HG02970 (cell line): ENCODE results near the gene PTGR1.

Experiments used
- ATAC-seq: cut with Tn5 transposase; IDR thresholded peaks from one replicate; pipeline ENCODE4 v1.9.1; 2021; ENCODE audit warnings: mild to moderate bottlenecking, moderate library complexity, moderate number of reproducible peaks; ENCODE audit not compliant: unreplicated experiment, low FRiP score

The PTGR1 gene

DNA sequence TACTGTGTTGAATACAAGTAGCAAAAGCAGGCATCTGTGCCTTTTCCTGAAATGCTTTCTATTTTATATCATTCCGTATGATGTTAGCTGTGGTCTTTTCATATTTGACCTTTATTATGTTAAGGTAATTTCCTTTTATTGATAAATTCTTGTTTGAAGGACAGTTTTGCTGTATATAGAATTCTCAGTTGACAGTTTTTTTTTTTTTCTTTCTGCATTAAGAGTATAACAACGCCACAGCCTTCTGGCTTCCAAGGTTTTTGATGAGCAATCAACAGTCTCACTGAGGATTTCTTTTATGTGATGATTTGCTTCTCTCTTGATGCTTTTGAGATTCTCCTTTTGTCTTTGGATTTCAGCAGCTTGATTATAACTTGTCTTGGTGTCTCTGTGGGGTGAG, 50.8 kb downstream of the PTGR1 start:
- no peak for ATAC-seq

DNA sequence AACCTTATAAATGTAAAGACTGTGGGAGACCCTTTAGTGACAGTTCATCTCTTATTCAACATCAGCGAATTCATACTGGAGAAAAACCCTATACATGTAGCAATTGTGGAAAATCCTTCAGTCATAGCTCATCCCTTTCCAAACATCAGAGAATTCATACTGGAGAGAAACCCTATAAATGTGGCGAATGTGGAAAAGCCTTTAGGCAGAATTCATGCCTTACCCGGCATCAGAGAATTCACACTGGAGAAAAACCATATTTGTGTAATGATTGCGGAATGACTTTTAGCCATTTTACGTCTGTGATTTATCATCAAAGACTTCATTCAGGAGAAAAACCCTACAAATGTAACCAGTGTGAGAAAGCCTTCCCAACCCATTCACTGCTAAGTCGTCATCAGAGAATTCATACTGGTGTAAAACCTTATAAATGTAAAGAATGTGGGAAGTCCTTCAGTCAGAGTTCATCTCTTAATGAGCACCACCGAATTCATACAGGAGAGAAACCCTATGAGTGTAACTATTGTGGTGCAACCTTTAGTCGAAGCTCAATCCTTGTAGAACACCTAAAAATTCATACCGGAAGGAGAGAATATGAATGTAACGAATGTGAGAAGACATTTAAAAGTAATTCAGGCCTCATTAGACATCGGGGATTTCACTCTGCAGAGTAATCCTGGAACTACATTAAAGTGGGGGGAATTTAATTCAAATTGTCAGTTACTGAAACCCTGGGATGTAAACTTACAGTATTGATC, 56.8 kb downstream of the PTGR1 start:
- no peak for ATAC-seq

DNA sequence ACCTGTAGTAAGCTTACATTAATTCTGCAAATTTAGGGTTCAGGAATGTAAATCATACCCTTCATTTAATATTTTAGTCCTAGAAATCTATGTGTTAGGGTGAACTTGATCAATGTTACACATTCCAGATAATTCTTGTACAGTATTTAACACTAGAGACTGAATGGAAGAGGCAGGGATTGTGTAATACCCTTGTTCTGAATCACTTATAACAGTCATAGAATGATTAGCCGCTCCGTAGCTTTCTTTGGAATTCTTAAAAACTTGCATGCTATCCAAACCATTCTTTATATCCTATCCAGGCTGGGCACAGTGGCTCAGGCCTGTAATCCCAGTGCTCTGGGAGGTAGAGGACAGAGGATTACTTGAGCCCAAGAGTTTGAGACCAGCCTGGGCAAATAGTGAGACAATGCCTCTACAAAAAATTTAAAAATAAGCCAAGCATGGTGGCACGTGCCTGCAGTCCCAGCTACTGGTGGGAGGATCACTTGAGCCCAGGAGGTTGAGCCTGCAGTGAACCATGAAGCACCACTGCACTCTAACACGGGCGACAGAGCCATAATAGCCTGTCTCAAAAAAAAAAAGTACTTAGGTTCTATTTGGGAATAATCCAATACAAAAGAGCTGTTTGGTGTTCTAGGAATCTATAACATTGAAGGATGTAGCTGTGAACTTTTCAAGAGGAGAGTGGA, 66.2 kb downstream of the PTGR1 start:
- no peak for ATAC-seq

DNA sequence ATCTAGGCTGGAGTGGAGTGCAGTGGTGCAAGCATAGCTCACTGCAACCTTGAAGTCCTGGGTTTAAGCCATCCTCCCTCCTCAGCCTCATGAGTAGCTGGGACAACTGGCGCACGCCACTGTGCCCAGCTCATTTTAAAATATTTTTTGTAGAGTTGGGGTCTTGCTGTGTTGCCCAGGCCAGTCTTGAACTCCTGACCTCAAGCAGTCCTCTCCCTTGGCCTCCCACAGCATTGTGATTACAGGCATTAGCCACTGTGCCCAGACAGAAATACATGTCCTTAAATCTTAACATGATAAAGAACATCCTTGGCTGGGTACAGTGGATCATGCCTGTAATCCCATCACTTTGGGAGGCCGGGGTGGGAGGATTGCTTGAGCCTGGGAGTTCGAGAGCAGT, 67.7 kb downstream of the PTGR1 start:
- no peak for ATAC-seq

DNA sequence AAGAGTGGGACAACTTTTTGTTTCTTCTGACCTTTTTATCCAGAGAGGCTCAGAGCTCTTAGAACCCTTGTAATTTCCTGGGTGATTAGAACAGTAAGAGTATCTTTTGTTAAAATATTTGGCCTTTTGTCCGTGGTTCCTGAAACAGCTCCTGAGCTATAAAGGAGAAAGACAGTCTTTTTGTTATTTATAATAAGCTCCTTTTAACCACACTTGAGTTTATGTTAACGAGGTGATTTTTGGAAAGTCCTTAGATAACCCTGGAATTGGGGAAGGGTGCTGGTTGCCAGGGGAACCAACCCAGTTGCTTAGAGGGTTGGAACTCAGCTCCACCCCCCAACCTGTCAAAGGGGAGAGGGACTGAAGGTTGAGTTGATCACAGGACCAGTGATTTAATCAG, 69.7 kb downstream of the PTGR1 start:
- ATAC-seq: no peak

DNA sequence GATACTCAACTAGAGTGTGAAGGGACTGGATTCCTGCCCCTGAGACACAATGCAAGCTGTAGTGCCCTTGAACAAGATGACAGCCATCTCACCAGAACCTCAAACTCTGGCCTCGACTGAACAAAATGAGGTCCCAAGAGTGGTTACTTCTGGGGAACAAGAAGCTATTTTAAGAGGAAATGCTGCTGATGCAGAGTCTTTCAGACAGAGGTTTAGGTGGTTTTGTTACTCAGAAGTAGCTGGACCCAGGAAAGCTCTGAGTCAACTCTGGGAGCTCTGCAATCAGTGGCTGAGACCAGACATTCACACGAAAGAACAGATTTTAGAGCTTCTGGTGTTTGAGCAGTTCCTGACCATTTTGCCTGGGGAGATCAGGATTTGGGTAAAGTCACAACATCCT, 72.1 kb downstream of the PTGR1 start:
- ATAC-seq: no peak

DNA sequence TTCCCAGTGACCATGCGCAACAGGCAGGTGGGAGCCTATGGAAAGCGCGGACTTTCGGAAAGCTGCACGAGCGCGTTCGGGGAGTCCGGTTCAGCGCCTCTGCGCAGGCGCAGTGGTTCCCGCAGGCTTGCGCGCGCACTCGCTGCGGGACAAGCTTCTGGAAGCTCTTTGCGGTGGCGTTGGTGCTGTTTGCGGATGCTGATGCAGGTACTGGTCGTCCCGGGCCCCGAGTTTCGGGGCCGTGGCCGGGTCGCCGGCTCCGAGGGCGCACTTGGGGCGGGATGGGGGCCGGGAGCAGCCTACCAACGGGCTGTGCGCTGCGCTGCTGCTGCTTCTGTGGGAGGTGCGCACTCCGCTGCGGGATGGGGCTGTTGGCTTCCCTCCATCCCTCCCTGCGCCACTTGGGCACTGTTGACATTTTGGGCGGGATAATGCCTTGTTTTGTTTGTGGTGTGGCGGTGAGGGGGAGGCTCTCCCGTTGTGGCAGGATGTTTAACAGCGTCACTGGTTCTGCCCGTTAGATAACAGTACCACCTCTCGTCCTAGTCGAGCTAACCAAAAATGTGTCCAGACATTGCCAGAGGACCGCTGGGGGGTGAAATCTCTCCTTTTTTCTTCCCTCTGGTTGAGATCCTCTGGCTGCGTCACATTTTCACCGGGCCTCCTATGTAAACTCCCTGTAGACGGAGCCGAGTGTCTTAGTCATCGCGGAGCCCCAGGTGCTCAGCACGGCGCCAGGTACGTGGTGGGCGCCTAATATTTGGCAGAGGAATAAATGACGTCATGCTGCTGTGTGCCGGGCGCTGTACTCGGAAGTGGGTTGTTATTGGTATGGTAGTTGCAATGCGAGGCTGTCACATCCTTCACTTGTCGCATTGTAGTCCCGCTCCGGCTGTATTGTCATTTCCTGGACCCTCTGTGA, 74.1 kb downstream of the PTGR1 start, which contains the start of gene ZNF483:
ZNF483 (plus strand) TSS at position 124 of the 922 bp plus-strand sequence. CDS start 2,217 bp downstream, outside the sequence.
- ATAC-seq: no peak

DNA sequence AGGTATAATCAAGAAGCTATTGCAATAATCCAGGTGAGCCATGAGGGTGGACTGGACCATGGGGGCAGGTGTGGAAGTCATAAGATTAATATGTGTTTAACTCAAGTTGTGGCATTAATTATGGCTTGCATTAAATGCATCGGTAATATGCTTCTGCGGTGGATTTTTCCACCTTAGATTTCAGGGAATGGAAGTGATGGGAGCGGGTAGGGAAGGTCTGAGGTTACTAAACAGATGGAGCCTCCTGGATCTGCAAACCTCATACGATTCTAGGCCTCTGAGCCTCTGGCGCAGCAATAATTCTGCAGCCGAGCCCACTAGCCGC, 74.8 kb downstream of the PTGR1 start:
- ATAC-seq: no peak

DNA sequence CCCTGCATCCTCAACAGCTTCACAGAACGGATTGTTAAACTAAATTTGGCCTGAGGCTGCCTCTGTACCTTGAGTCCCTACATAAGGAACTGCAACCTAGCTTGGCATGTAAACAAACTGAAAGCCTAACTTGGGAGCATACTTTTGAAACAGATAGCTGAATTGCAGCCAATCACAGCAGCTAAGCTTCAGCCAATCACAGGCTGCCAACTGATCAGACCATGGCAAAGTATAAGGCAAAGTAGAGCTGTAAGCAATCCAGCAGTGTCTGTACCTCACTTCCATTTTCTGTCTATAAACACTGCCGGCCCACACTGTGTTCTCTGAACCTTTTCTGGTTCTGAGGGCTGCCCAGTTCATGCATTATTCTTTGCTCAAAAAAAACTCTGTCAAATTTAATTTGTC, 83.4 kb downstream of the PTGR1 start:
- ATAC-seq: no peak

DNA sequence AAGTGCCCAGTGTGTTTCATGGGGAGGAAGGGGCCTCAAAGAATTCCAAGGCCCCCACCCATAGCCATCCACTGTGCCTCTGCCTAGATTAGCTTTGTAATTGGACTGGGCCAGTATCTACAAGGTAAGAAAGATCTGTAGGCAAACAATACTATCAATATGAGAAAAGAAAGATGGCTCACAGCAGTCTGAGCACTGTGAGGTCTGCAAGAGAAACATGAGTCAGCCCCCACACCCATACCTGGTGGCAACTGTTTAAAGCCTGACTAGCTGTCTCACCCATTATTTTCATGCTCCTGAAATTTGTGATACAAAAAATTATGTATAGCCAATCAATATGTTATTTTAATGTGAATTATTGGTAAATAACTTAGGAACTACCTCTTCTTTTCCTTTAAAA, 84.5 kb downstream of the PTGR1 start:
- no peak for ATAC-seq
